ENCODE measurements around the gene ZNF639.

ZNF639 gene

DNA sequence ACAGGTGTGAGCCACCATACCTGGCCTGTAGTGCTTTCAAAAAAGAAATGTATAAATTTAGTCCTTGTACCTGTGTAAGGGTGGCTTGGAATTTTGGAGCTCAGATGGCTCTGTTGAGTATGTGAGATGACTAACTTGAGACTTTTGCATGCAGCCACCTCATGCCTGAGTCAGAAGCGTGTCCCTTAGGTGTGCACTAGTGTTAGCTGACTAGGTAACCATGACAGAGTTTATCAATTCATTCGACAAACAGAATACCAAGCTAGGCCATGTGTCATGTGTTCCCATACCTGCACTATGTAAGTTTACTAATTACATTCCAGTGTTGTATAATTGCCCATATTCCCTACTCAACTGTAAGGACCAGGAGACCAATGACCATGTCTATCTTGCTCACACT is 4.0 kb upstream of the ZNF639 start:
- DNase-seq (ENCODE audit: low spot score), result no peak

DNA sequence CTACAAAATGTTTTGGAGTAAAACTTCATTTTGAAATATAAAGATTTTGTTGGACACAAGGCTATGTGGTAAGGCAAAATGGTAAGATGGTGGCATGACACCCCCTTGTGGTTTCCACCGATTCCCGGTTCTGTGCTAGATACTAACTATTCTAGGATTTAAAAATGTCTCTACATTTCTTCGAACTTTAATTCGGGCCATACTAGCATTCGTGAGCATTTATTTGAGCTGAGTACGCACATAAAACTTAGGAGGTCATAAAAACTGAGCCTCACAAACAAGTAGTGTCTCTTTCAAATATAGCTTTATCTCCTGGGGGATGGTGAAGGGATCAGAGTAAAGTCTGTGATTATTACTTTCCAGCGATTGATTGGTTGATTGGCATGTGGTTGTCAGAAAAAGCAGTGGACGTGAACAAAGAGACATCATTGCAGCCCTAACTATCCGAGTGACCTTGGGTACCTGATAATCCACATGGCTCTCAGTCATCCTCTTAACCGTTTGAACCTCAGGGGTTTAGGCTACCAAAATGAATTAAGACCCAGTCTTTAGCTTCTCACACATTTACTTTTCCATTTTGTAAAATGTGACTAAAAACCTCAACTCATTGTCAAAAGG is 1.1 kb upstream of the ZNF639 start:
- DNase-seq (ENCODE audit: low spot score), result peak; percentile 52

DNA sequence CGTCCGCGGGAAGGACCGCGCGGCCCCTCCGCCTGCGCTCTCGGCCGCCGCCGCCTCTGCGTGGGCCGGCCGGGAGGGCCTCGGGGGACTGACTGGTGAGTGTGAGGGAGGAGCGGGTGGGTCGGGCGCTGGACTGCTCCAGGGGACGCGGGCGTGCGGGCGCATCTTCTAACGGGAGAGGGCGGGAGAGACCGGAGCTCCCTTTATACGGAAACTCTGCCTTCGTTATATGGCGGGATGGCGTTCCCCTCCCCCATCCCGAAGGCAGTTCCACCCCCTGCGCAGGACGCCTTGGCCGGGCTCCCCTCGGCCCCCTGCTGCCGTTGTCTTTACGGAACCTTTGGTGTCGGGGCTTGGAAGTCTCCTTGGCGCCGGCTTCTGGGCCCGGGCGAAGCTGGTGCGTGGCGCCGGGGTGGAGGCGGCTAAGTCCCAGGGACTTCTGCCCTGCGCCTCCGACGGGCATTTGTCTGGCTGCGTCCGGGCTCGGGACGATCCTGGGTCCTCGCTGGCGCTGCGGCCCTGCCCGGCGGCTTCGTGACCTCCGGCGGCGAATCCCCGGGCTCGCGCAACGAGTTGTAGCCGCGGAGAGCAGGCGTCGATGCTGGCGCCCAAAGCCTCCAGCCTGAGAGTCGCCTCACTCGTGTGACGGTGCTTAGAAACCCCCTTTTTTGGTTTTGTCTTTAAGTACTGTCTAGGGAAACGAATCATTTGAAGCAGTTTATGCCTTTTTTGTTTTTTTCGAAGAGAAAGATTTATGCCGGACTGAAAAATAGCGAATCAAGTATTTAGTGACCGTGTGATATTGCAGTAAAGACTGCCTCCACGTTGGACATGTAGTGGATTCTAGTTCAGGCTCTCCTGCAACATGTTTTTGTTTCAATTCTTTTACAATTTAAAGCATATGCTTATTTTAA is 623 bp downstream of the ZNF639 start:
- DNase-seq (ENCODE audit: low spot score), result peak; percentile 83

DNA sequence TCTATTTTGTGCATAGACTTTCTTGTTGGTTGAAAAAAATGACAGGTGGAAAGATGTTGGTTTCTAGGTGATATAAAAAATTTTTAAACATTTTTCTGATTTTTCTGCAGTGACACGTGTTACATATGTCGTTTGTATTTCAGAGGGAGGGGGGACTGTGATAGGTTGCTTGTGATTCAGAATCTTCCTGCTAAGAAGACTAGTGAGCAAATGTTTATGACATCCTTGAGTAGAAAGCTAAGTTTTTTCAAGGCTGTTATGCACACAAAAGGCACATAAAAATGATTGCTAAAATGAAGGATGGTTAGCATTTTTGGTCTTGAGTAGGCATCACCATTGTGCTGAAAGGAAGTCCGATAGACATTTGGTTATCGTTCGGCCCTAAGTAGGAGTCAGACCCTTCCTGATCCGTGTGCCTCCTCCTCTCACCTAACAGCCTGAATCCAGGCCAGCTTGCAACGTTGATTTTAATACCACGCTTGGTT is 1.5 kb downstream of the ZNF639 start:
- DNase-seq (ENCODE audit: low spot score), result peak; percentile 14

DNA sequence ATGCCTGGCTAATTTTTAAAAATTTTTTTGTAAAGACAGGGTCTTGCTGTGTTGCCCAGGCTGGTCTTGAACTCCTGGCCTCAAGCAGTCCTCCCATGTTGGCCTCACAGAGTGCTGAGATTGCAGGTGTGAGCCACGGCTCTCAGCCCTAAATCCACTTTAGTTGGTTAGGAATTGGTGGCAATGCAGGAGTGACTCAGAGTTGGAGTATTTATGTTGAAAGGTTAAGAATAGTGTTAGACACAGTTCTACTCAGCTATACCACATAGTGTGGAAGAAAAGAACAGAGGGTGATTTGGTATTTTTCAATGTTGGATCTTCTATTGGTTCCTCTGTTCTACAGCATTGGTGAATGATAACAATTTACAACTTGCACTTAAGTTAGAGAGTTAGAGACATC is 7.6 kb downstream of the ZNF639 start:
- no peak for DNase-seq (ENCODE audit: low spot score)

DNA sequence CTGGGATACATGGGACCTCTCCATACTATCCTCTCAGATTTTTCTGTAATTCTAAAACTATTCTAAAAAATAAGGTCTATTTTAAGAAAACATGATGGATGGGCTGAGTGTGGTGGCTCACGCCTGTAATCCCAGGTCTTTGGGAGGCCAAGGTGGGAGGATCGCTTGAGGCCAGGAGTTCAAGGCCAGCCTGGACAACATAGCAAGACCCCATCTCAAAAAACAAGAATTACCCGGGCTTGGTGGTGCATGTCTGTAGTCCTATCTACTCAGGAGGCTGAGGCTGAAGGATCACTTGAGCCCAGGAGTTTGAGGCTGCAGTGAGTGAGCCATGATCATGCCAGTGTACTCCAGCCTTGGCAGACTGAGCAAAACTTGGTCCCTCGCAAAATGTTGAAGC is 9.4 kb downstream of the ZNF639 start:
- no peak for DNase-seq (ENCODE audit: low spot score)

DNA sequence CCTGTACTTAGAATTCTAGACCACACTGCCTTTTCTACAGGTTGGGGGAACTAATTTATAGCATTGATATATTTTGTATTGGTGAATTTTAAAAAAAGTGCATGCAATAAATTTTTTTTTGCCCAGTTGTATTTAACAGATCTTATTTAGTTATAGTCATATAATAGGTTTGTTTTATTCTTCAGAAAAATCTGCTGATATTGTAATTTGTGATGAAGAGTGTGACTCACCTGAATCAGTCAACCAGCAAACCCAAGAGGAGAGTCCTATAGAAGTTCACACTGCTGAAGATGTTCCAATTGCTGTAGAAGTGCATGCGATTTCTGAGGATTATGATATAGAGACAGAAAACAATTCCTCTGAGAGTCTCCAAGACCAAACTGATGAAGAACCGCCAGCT is 10.3 kb downstream of the ZNF639 start:
- no peak for DNase-seq (ENCODE audit: low spot score)

DNA sequence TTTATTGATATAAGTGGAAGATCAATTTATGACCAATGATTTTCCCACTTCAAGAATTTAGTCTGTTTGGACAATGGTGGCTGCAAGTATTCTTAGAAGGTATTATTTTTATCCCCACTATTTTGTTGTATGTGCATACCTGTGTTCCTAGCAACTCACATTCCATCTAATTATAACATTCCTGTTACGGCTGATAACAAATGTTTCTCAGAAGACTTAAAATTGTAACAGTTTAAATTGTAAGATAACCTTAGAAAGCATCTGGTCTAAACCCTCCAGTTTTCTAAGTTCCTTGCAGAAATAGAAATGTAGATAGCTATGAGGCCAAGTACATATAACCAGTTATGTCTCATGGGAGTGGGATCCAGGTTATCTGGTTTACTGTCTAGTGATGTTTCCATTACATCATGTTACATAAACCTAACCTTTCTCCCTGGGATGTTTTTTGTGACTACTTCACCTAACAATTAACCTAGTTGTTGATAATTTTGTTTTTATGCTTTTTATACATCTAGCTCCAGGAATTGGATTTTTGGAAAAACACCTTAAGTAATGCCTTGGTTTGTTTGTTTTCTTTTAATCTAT is 13.6 kb downstream of the ZNF639 start:
- DNase-seq (ENCODE audit: low spot score), result no peak

DNA sequence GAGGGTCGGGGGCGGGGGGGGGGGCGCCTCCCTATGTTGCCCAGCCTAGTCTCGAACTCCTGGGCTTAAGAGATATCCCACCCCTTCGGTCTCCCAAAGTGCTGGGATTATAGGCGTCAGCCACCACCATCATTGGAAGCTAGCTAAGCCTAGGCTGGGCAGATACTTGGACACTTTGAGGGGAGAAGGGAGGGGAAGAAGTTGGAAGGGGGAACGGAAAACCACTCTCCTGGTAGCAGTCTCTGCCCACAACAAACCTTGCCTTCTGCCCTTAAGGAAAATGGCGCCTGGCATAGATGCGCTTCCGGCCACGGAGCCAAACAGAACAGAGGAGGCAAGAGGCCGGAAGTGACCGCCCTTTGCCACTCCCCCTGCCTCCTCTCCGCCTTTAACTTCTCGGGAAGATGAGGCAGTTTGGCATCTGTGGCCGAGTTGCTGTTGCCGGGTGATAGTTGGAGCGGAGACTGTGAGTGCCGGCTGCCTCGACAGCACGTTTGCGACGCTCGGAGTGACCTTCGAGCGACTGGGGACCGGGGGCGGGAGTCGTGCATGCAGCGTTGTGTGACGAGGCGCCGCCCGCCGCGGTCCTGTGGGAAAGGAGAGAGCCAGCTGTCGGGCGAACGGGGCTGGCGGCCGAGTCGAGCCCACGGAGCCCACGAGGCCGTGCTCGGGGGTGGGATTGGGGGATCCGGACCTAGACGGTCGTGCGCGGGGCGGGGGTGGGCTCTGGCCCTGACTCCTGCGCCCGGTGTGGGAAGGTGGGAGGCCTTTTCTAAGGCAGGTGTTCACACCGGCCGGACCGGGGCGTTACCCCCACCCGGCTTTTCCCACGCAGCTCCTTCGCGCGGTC is 24.7 kb downstream of the ZNF639 start, which contains the start of gene MFN1:
Gene MFN1, plus strand, starts transcription at position 365 of the 850 bp plus-strand sequence. CDS start 1,143 bp downstream, outside the sequence.
- DNase-seq (ENCODE audit: low spot score), result peak; percentile 96

DNA sequence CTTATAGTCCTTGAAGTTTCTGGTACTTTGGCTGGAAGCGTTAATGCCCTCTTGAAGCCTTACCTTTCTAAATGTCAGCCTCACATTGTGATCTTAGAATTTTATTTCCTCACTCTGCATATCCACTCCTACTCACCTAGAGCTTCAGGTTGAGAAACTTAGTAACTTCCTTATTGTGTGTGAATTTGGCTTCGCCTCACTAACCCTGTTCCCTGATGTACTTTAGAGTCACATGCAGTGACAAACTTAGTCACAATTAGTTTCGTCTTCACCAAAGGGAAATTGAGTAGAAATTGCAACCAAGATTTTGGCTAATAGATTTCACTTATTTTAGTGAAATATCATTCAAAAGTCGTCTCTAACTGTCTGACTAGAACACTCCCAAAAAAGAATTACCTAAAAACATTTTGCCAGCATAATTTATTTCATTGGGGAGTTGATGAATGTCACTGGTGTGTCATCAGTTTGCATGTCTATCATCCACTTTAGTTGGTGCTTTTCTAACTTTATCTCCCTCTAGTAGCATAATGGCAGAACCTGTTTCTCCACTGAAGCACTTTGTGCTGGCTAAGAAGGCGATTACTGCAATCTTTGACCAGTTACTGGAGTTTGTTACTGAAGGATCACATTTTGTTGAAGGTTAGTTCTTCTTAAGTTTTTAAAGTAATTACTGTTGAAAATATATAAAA is 25.6 kb downstream of the ZNF639 start:
- DNase-seq (ENCODE audit: low spot score), result no peak

DNA sequence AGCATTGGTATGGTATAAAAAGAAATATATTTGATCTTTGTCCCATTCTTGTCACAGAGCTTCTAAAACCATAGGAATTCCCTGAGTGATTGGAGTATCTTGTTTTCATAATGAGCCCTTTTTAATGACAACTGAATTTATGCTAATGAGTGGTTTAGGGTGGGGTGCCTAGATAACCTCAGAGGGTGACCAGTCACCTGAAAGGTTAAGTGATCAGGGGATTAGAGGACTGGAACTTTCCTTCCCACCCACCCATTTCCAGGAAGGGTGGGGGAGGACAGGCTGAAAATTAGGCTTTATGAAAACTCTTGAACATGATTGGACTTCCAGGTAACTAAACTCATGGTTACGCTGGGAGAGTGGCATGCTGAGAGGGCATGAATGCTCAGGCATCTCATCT is 33.2 kb downstream of the ZNF639 start:
- no peak for DNase-seq (ENCODE audit: low spot score)

DNA sequence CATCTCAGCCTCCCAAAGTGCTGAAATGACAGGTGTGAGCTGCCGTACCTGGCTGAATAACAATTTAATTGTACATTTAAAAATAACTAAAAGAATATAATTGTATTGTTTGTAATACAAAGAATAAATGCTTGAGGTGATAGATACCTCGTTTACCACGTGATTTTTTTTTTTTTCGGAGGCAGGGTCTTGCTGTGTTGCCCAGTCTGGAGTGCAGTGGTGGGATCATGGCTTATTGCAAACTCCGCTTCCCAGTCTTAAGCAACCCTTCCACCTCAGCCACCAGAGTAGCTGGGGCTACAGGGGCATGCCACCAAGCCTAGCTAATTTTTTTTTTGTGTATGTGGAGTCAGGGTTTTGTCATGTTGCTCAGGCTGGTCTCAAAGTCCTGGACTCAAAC is 40.5 kb downstream of the ZNF639 start:
- no peak for DNase-seq (ENCODE audit: low spot score)

DNA sequence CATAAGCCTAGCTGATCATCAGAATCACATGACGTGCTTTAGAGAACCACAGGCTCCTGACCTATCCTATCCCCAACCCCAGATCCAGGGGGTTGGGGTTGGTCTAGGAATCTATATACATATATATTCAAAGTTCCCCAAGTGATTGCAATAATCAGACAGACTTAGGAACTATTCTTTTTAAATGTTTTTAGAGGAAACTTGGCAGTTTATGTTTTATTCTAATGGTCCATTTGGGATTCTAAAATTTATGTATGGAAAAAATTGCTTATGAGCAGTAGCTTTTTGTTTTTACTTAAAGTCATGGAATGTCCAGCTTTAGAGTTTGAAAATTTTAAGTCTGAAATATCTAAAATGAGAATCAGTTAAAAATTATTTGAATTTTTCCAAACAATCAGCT is 46.8 kb downstream of the ZNF639 start:
- DNase-seq (ENCODE audit: low spot score), result no peak

DNA sequence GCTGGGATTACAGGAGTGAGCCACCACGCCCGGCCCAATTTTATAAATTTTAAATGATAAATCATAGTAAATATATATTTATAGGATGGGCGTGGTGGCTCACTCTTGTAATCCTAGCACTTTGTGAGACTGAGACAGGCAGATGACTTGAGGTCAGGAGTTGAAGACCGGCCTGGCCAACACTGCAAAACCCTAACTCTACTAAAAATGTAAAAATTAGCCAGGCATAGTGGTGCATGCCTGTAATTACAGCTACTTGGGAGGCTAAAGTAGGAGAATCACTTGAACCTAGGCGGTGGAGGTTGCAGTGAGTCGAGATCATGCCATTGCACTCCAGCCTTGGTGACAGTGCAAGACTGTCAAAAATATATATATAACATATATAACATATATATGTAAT is 51.1 kb downstream of the ZNF639 start:
- DNase-seq (ENCODE audit: low spot score), result no peak

DNA sequence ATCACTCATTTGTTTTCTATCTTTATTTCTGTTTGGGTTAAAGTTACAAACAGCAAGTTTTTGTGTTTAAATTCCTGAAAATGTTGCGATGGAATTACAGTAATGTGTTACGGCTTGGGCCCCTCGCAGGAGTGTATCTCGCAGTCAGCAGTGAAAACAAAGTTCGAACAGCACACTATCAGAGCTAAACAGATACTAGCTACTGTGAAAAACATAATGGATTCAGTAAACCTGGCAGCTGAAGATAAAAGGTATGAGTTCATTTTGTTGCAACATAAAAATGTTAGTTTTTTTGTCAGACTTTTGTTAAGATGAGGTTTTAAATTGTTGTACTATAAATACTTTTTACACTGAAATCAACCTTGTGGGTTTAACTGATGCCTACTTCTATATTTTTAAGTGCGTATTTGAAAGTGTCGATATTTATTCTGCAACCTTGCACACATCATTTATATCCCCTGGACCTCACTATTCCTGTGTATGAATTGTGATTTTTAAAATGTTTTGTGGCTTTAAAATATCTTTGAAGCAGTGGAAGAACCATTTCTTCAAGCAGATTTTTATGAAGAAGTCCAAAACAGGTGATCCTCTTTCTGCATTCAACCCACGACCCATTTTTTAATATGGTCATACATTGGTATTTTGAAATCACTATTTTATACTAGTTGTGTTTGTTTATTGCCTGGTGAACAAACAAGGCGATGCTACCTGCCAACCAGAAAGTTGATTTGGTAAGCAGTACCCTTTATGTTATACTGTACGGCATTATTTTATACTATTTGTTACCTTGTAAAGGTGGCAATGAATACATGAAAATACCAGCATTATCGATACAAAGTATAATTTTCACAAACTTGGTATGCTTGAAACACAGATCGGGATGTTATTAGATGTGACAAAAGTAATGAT is 52.5 kb downstream of the ZNF639 start:
- no peak for DNase-seq (ENCODE audit: low spot score)

DNA sequence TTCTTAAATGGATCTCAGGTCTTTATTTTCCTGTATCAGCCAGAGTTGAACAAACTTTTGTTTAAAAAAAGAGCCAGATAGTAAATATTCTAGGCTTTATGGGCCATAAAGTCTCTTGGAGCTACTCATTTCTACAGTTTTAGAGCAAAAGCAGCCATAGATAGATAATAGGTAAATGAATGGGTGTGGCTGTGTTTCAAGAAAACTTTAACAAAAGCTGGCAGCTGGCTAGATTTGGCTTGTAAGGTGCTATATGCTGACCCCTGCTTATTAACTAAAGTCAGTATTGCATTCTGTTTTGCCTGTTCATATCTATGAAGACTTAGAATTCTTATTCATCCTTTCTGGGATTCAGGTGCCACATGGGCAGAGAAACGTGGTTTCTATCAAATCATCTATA is 53.6 kb downstream of the ZNF639 start:
- DNase-seq (ENCODE audit: low spot score), result no peak
